Activated naive CD4-positive, alpha-beta T cell treated with anti-CD3 and anti-CD28 coated beads, Interleukin-2, amount 50 U/mL, for 72 hours (primary cell): ENCODE measurements around the gene PMPCA. TPM values are rescaled to one million over a fixed set of nuclear protein-coding genes. Genes with fewer than 3 reads are reported as not detected.
"Not testable (repeated sequence)": the region's sequence is repeated elsewhere in the genome, so short reads cannot be mapped to it uniquely, and the experiment has no call there.

Source experiments
- ATAC-seq, 2 donors: fragments of 150-1000 bp; cut with Tn5 transposase; 2 replicates each; pipeline ENCODE4 v1.10.0; 2021; ENCODE audit warnings: mild to moderate bottlenecking in 2 of 2, moderate library complexity in 2 of 2
- DNase-seq, 2 donors: peaks; one replicate each; pipeline ENCODE4 v3.0.0; 2021 to 2022; ENCODE audit warnings: low spot score in 2 of 2
- H3K27ac Mint-ChIP-seq, 2 donors: one replicate each; pipeline ENCODE4 v1.8.0; 2022; ENCODE audit warnings: mild to moderate bottlenecking in 2 of 2, mixed read lengths in 2 of 2
- H3K36me3 Mint-ChIP-seq, 2 donors: one replicate each; pipeline ENCODE4 v1.8.0; 2022; ENCODE audit warnings: mixed read lengths in 2 of 2
- H3K9me3 Mint-ChIP-seq, 2 donors: one replicate each; pipeline ENCODE4 v1.8.0; 2022; ENCODE audit warnings: mixed read lengths in 2 of 2
- total RNA-seq, 2 donors: library from RNA; stranded (reverse); gene quantifications; one replicate each; pipeline ENCODE4 v1.2.3, GENCODE V29; 2022

The PMPCA gene
- total RNA-seq, 2 donors from 2014 or later, result 94.1 to 110 TPM

GRCh38 chr9:136400038-136400834 lies 10.2 kb upstream of the PMPCA start, which contains the start of gene SNAPC4:
TSS of gene SNAPC4 (minus strand) at chr9:136400170. CDS start at chr9:136398428, 1,742 bp downstream.
- ATAC-seq, result peak; percentile 60 to 79
- Mint-ChIP-seq H3K36me3 (peaks cover 23 to 28% of the 10 kb centered on the region in 2 donors), H3K27ac (peak within 1 kb of the TSS; percentile 88 to 93), H3K9me3 (no peaks in the 10 kb centered on the region)
- peak; percentile 90 to 94 for DNase-seq

DNA sequence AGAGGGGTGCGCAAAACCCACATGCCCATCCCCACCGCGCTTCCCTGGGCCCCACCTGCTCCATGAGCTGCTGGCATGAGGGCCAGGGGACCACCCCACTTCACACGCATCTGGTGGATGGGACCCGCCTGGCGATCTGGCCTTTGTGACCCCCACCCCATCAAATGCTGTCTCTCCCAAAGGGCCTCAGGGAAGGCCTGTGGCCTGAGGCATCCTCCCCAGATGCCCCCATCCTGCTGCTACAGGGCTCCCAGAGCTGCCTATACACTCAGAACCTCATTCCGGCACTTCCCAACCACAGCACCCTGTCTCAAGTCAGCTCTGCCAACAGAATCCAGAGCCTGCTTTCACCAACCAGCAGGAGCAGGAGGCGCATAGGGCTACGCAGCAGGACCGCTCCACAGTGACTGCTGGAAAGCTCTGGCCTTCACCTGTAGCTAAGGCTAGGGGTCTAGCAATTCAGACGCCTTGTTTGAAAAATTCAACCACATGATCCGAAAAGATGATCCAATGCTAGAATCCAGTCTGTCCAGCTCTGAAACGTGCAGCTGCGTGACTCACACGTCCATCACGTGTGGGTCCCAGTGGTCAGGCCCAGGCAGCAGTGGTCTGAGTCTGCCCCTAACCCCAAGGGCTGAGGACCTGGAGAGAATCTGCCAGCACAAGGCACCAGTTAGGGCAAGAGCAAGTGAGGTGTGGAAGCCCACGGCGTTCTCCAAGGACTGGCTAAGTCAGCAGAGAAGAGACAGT lies 9.1 kb upstream of the PMPCA start:
- no peaks in the 10 kb centered on the region for H3K9me3 Mint-ChIP-seq
- H3K27ac Mint-ChIP-seq, result peak overlapping the region; percentile 79 to 93
- no peak for DNase-seq
- no peak for ATAC-seq
- H3K36me3 Mint-ChIP-seq, result peaks cover 22 to 35% of the 10 kb centered on the region in 2 donors

GRCh38 chr9:136402067-136402466 lies 8.4 kb upstream of the PMPCA start:
- Mint-ChIP-seq H3K27ac (peak overlapping the region in 1 of 2 donors; percentile 93), H3K36me3 (peaks cover 18 to 32% of the 10 kb centered on the region in 2 donors), H3K9me3 (no peaks in the 10 kb centered on the region)
- no peak for DNase-seq
- ATAC-seq, result no peak

- peak; percentile 64 to 79 for DNase-seq
- peak overlapping the region; percentile 93 to 94 for H3K27ac Mint-ChIP-seq
- H3K36me3 Mint-ChIP-seq, result peaks cover 20 to 45% of the 10 kb centered on the region in 2 donors
- no peaks in the 10 kb centered on the region for H3K9me3 Mint-ChIP-seq
- peak; percentile 69 to 72 for ATAC-seq
Measured at GRCh38 chr9:136403538-136403914, 6.9 kb upstream of the PMPCA start.

DNA sequence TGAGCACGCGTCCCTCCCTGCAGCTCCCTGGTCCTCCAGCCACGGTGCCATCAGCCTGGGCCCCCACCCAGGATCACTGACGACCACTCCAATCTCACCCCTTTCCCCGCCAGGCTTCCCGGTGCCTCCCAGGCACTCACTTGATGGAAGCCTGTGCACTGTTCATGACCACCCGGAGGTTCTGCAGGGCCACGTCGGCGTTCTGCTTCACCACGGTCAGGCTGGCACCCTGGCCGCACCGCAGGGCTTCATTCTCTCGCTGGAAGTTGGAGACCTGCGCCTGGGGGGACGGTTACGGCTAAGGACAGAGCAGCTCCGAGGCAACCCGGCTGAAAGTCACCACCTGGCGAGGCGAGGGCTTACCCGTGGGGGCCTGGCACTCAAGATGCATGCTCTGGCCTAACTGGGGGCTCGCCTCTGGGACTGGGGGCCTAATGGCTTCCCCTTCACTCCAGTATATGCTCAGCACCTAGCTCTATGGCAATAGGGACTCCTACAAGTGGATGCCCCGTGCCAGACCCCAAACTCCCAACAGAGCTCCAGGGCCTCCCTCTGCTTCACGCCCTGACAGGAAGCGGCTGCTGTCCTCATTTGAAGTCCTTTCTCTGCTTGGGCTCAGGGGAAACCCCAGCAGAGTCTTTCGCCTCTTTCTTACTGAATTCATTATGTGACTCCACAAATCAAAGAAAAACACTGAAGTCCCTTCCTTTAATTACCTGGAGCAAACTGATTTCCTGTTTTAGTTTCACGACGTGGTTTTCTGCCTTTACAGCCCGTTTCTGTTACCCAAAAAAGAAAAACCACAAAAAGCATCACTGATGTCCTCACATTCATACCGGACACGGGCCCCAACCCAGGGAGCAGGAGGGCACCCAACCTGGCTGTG lies 6.3 kb upstream of the PMPCA start:
- peaks cover 20 to 51% of the 10 kb centered on the region in 2 donors for H3K36me3 Mint-ChIP-seq
- DNase-seq (peak; percentile 33 to 74), ATAC-seq (peak; percentile 37 to 63)
- peak overlapping the region; percentile 93 to 94 for H3K27ac Mint-ChIP-seq
- H3K9me3 Mint-ChIP-seq, result no peaks in the 10 kb centered on the region

GRCh38 chr9:136404801-136405136 lies 5.7 kb upstream of the PMPCA start:
- Mint-ChIP-seq H3K27ac (peak overlapping the region; percentile 93 to 94), H3K36me3 (peaks cover 24 to 57% of the 10 kb centered on the region in 2 donors), H3K9me3 (no peaks in the 10 kb centered on the region)
- DNase-seq (no peak), ATAC-seq (no peak)

DNA sequence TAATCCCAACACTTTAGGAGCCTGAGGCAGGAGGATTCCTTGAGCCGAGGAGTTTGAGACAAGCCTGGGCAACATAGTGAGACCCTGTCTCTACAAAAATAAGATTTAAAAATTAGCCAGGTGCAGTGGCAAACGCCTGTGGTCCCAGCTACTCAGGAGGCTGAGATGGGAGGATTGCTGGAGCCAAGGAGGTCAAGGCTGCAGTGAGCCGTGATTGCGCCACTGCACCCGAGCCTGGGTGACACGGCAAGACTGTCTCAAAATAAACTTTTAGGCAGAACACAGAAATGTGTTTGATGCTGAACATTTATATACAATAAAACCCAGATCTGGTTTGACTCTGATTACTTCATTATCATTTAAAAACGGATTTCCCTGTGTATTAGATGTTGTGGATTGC lies 5.0 kb upstream of the PMPCA start:
- no peaks in the 10 kb centered on the region for H3K9me3 Mint-ChIP-seq
- DNase-seq (no peak), ATAC-seq (no peak)
- H3K36me3 Mint-ChIP-seq, result peaks cover 28 to 61% of the 10 kb centered on the region in 2 donors
- H3K27ac Mint-ChIP-seq, result peak overlapping the region; percentile 93 to 94

DNA sequence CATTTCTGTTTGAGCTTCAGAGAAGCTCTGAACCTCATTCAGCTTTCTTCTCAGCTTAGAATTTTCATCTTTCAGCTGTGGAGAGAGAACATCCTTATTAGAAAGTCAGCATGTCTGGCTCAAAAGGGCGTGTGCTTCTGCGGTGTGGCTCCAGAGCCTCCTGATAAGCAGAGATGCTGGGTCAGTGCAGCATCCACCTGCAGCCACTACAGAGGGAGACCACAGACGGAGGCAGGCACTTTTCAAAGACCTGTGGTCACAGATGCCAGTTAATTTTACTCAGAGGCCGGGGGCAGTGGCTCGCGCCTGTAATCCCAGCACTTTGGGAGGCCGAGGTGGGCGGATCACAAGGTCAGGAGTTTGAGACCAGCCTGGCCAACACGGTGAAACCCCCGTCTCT lies 4.6 kb upstream of the PMPCA start:
- H3K27ac Mint-ChIP-seq, DNase-seq, ATAC-seq, H3K9me3 Mint-ChIP-seq: not testable (repeated sequence)
- peaks cover 31 to 65% of the 10 kb centered on the region in 2 donors for H3K36me3 Mint-ChIP-seq

DNA sequence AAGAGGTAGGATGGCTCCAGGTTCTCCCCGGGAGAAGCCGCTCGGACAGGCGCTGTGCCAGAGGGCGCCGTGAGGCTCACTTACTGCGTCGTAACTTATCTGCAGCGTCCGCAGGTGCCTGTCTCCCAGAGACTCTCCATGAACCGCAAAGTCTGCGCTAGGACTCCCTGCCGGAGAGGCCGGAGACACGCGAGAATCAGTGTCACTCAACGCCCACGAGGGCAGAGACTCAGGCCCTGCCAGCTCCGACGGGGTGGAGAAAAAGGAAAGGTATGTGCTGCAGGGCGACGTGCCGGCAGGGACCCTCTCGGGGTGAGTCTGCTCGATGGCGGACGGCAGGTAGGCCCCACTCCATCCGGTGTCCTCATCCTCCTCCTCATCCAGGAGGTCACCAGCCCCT lies 3.4 kb upstream of the PMPCA start:
- H3K36me3 Mint-ChIP-seq, result peaks cover 40 to 65% of the 10 kb centered on the region in 2 donors
- ATAC-seq, H3K27ac Mint-ChIP-seq, H3K9me3 Mint-ChIP-seq, DNase-seq: not testable (repeated sequence)

DNA sequence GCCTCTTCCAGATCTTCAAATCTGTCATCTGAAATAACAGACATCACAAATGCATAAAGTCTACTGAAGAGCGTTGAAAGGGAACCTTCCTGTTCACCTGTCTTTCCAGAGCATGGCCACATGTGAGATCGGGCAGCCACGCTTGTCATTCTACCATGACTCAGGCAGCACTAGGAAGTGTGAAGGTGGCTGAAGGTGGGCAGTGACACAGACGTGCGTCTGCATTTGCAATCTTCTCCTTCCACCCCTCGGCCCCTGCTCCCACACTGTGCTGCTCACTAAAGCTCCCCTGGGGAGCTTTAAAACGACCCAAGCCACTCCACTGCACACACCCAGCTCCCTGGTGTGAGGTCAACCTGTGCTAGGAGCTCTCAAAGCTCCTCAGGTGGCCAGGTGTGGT lies 2.5 kb upstream of the PMPCA start:
- peak overlapping the region in 1 of 2 donors; percentile 96 for H3K27ac Mint-ChIP-seq
- no peak for ATAC-seq
- no peaks in the 10 kb centered on the region for H3K9me3 Mint-ChIP-seq
- H3K36me3 Mint-ChIP-seq, result peaks cover 40 to 62% of the 10 kb centered on the region in 2 donors
- no peak for DNase-seq

DNA sequence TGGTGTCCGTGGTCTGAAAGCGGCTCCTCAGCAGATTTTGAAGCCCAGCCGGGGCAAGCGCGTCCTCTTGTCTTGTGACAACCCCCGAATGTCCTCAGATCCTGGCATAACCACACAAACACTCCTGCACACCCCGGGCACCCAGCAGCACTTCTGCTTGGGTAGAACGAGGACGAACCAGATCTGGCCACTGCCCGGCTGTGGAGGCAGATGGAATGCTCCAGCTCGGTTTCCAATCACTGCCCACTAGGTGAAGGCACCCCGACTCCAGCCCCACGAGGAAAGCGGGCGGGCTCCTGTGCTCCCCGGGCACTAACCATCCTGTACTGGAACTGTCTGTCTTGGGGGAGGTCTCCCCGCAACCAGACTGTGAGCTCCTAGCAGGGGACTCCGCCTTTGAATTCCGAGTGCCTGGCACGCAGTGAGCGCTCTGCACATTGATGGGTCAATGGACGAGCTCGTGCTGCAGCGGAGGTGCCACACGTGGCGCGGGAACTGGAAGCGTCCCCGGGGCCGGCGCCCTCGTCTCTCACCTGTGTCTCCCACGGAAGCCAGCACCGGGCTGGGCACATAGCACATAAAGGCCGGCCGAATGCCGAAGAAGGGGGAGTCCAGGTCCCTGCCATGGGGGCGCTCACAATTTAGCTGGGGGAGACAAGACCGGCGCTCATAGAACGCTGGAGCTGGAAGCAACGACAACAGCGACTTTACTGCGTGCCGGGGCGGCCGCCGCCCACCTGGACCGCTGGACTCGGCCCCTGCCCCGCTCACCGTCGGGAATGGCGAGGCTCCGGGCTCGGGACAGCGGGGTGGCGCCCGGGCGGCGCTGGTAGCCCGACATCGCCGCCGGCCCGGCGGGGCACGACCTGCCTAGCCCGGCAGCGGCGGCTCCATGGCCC lies 652 bp upstream of the PMPCA start:
- peak in 1 of 2 donors; percentile 40 for DNase-seq
- peaks cover 40 to 61% of the 10 kb centered on the region in 2 donors for H3K36me3 Mint-ChIP-seq
- no peaks in the 10 kb centered on the region for H3K9me3 Mint-ChIP-seq

GRCh38 chr9:136411378-136411777 lies 920 bp downstream of the PMPCA start:
- ATAC-seq (peak in 1 of 2 donors; percentile 42), DNase-seq (no peak)
- Mint-ChIP-seq H3K27ac (peak overlapping the region; percentile 96 to 98), H3K9me3 (no peaks in the 10 kb centered on the region), H3K36me3 (peaks cover 43 to 50% of the 10 kb centered on the region in 2 donors)

More for the DNA sequence above, 652 bp upstream of the PMPCA start:
- peak overlapping the region; percentile 96 to 97 for H3K27ac Mint-ChIP-seq
- peak; percentile 36 to 40 for ATAC-seq

GRCh38 chr9:136412962-136413361 lies 2.5 kb downstream of the PMPCA start:
- Mint-ChIP-seq H3K36me3 (peaks cover 40 to 44% of the 10 kb centered on the region in 2 donors), H3K27ac (peak overlapping the region in 1 of 2 donors; percentile 83), H3K9me3 (no peaks in the 10 kb centered on the region)
- ATAC-seq (no peak), DNase-seq (no peak)

- peaks cover 19 to 21% of the 10 kb centered on the region in 2 donors for H3K36me3 Mint-ChIP-seq
- ATAC-seq (no peak), DNase-seq (no peak)
Measured at GRCh38 chr9:136416427-136416826, 6.0 kb downstream of the PMPCA start.

DNA sequence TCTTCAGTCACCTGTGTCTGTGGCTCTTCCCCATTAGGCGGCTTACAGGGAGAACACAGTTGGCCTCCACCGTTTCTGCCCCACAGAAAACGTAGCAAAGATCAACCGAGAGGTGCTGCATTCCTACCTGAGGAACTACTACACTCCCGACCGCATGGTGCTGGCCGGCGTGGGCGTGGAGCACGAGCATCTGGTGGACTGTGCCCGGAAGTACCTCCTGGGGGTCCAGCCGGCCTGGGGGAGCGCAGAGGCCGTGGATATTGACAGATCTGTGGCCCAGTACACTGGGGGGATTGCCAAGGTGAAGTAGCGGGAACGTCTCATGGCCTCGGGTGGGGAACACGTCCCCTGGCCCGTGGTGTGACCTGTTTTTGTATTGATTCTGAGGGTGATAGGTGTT lies 6.5 kb downstream of the PMPCA start:
- Mint-ChIP-seq H3K36me3 (peaks cover 16 to 19% of the 10 kb centered on the region in 2 donors), H3K9me3 (no peaks in the 10 kb centered on the region), H3K27ac (no peak overlapping the region)
- no peak for ATAC-seq
- DNase-seq, result no peak

More at GRCh38 chr9:136416427-136416826, 6.0 kb downstream of the PMPCA start:
- Mint-ChIP-seq H3K27ac (no peak overlapping the region), H3K9me3 (no peaks in the 10 kb centered on the region)
